Gastrocnemius medialis (tissue), 4 donors: ENCODE data around the gene CSNK1D. TPM values are rescaled to one million over a fixed set of nuclear protein-coding genes. Genes with fewer than 3 reads are reported as not detected.

Experiments
- ATAC-seq, 2 donors: fragments of 150-250 bp; one replicate each; pipeline ENCODE4 v1.9.1; 2016
- DNase-seq, 2 donors: peaks; one replicate each; pipeline ENCODE4 v3.0.0-alpha.2; 2019
- H3K27ac ChIP-seq, 4 donors: fragments of 200-600 bp; sonication (generic); 1 replicate in 1 of 4; 2 replicates in 3 of 4; pipeline ENCODE4 v1.5.1; 2016 to 2018; ENCODE audit warnings: mild to moderate bottlenecking in 2 of 4, moderate library complexity in 1 of 4
- H3K27me3 ChIP-seq, 3 donors: fragments of 200-600 bp; sonication (generic) in 2 of 3; 1 replicate in 1 of 3; 2 replicates in 2 of 3; pipeline versions ENCODE4 v1.5.1 to v1.6.0; 2016 to 2019; ENCODE audit warnings: mild to moderate bottlenecking in 1 of 3, moderate library complexity in 1 of 3
- H3K36me3 ChIP-seq, 2 donors: fragments of 200-600 bp; sonication (generic) in 1 of 2; one replicate each; pipeline ENCODE4 v1.5.1; 2017 to 2018
- H3K4me1 ChIP-seq, 2 donors: fragments of 200-600 bp; sonication (generic) in 1 of 2; one replicate each; pipeline ENCODE4 v1.5.1; 2016 to 2017; ENCODE audit warnings: mild to moderate bottlenecking in 2 of 2
- H3K4me3 ChIP-seq, 4 donors: fragments of 200-600 bp; sonication (generic) in 3 of 4; 1 replicate in 1 of 4; 2 replicates in 3 of 4; pipeline ENCODE4 v1.5.1; 2016 to 2019; ENCODE audit warnings: mild to moderate bottlenecking in 2 of 4
- H3K9me3 ChIP-seq, 3 donors: fragments of 200-600 bp; sonication (generic) in 2 of 3; 1 replicate in 1 of 3; 2 replicates in 2 of 3; pipeline ENCODE4 v1.5.1; 2016 to 2019
- CTCF ChIP-seq, 5 experiments: fragments of 450-650 bp in 3 of 5; fragments of 200-600 bp in 2 of 5; sonication (generic) in 2 of 5; IDR thresholded peaks in 4 of 5; conservative IDR thresholded peaks in 1 of 5; 1 replicate in 4 of 5; 2 replicates in 1 of 5; pipeline ENCODE4 v1.5.1; 2016 to 2019; ENCODE audit warnings: antibody characterized with exemption in 5 of 5, mild to moderate bottlenecking in 3 of 5, moderate library complexity in 3 of 5
- POLR2A ChIP-seq, 2 donors: fragments of 450-650 bp; IDR thresholded peaks; one replicate each; pipeline ENCODE4 v1.6.1; 2017; ENCODE audit warnings: antibody characterized with exemption in 2 of 2, mild to moderate bottlenecking in 2 of 2, moderate library complexity in 2 of 2
- in situ Hi-C, 4 donors: fragments of 200-750 bp; cut with MboI; loops; one replicate each; pipeline versions ENCODE4 v1.15.0 to v1.8.0; 2017; ENCODE audit warnings: low sequenced_read_pairs in 4 of 4
- intact Hi-C: fragments of 100-400 bp; cut with DNase I; formaldehyde crosslinking; loops from one replicate; pipeline ENCODE4 v1.15.1; 2023; ENCODE audit warnings: low total_unique reads
- total RNA-seq, 4 donors: library from RNA; depleted of rRNA; stranded (reverse); fragments of >200 nt; gene quantifications; one replicate each; pipeline versions ENCODE4 v1.1.0 to v1.2.3, GENCODE V29; 2016

Gene CSNK1D
- total RNA-seq, 4 donors from 2014 or later, result 34.0 to 55.2 (median 47.3) TPM

- peaks cover 0 to 39% of the 10 kb centered on the region in 2 donors for H3K36me3 ChIP-seq
- TF ChIP-seq CTCF (IDR thresholded peaks at IDR 0.05 in 4 of 5, conservative IDR thresholded peaks at IDR 0.05 in 1 of 5) (no peak), POLR2A (IDR thresholded peaks at IDR 0.05) (peak in 1 of 2 donors; percentile 2)
- no peaks in the 10 kb centered on the region for H3K27me3 ChIP-seq
- H3K9me3 ChIP-seq, result no peaks in the 10 kb centered on the region
- peak; percentile 40 to 47 for ATAC-seq
- peak overlapping the region; percentile 90 to 98 (median 93) for H3K27ac ChIP-seq
- in situ Hi-C loops (no loop called here), intact Hi-C loops (loop anchor here (1.0 to 2.0 kb wide), 2 partner anchors 24 to 49 kb away; no protein-coding TSS in a partner anchor)
- peaks cover 75 to 79% of the 10 kb centered on the region in 2 donors for H3K4me1 ChIP-seq
- DNase-seq, result peak; percentile 84 to 94
- peak overlapping the region in 2 of 4 donors; percentile 11 to 13 for H3K4me3 ChIP-seq
Observed at GRCh38 chr17:82242977-82243647, 30.4 kb downstream of the CSNK1D start.

GRCh38 chr17:82242698-82242976, 30.9 kb downstream of the CSNK1D start:
- Histone ChIP-seq H3K27me3 (no peaks in the 10 kb centered on the region), H3K27ac (peak overlapping the region; percentile 90 to 98 (median 93)), H3K4me3 (peak overlapping the region in 2 of 4 donors; percentile 11 to 13), H3K36me3 (peaks cover 0 to 38% of the 10 kb centered on the region in 2 donors), H3K4me1 (peaks cover 80 to 84% of the 10 kb centered on the region in 2 donors), H3K9me3 (no peaks in the 10 kb centered on the region)
- TF ChIP-seq POLR2A (IDR thresholded peaks at IDR 0.05) (peak; percentile 10 to 53), CTCF (IDR thresholded peaks at IDR 0.05 in 4 of 5, conservative IDR thresholded peaks at IDR 0.05 in 1 of 5) (no peak)
- intact Hi-C loops, result loop anchor here (1.0 to 2.0 kb wide), 2 partner anchors 24 to 50 kb away; no protein-coding TSS in a partner anchor
- ATAC-seq (peak; percentile 8 to 16), DNase-seq (peak in 1 of 2 donors; percentile 61)
- in situ Hi-C loops, result no loop called here

GRCh38 chr17:82241926-82242697, 31.4 kb downstream of the CSNK1D start:
- Histone ChIP-seq H3K9me3 (no peaks in the 10 kb centered on the region), H3K27me3 (no peaks in the 10 kb centered on the region), H3K4me1 (peaks cover 76 to 84% of the 10 kb centered on the region in 2 donors), H3K36me3 (peaks cover 0 to 38% of the 10 kb centered on the region in 2 donors), H3K4me3 (peak overlapping the region in 3 of 4 donors; percentile 11 to 17 (median 13)), H3K27ac (peak overlapping the region; percentile 90 to 98 (median 93))
- intact Hi-C loops (loop anchor here (1.0 to 2.0 kb wide), 2 partner anchors 25 to 50 kb away; no protein-coding TSS in a partner anchor), in situ Hi-C loops (no loop called here)
- peak; percentile 16 to 41 for ATAC-seq
- peak in 1 of 2 donors; percentile 85 for DNase-seq
- TF ChIP-seq CTCF (IDR thresholded peaks at IDR 0.05 in 4 of 5, conservative IDR thresholded peaks at IDR 0.05 in 1 of 5) (no peak), POLR2A (IDR thresholded peaks at IDR 0.05) (no peak)

- peaks cover 0 to 43% of the 10 kb centered on the region in 2 donors for H3K36me3 ChIP-seq
- intact Hi-C loops, result no loop called here
- peak overlapping the region in 2 of 4 donors; percentile 13 to 31 for H3K4me3 ChIP-seq
Observed at GRCh38 chr17:82241183-82241925, 32.1 kb downstream of the CSNK1D start.

More at GRCh38 chr17:82241183-82241925, 32.1 kb downstream of the CSNK1D start:
- Histone ChIP-seq H3K27me3 (no peaks in the 10 kb centered on the region), H3K9me3 (no peaks in the 10 kb centered on the region), H3K27ac (peak overlapping the region; percentile 90 to 98 (median 93)), H3K4me1 (peaks cover 76 to 84% of the 10 kb centered on the region in 2 donors)
- in situ Hi-C loops, result no loop called here
- peak; percentile 72 to 92 for DNase-seq
- TF ChIP-seq POLR2A (IDR thresholded peaks at IDR 0.05) (peak; percentile 31 to 51), CTCF (IDR thresholded peaks at IDR 0.05 in 4 of 5, conservative IDR thresholded peaks at IDR 0.05 in 1 of 5) (no peak)
- ATAC-seq, result peak; percentile 25 to 29
